K562 (cell line): Measurements from ENCODE around the gene ZFAND3. TPM values are rescaled to one million over a fixed set of nuclear protein-coding genes. Genes with fewer than 3 reads are reported as not detected.

ENCODE experiments used
- ATAC-seq: fragments of 200-7000 bp; cut with Tn5 transposase; 3 replicates; pipeline ENCODE4 v1.9.1; 2020; ENCODE audit warnings: moderate library complexity
- BruUV-seq: library from RNA; stranded (reverse); fragments of 400-500 nt; replicated peaks from 2 replicates; lab custom pipeline; 2021; lab: Mats Ljungman, UMichigan
- CTCF ChIA-PET: fragments of 300-600 bp; formaldehyde crosslinking; extraction: SDS; loops from one replicate; lab custom pipeline; 2021; ENCODE audit warnings: low intra/inter-chr PET ratio; lab: Yijun Ruan, JAX
- POLR2A ChIA-PET: fragments of 300-600, 350-650 bp; sonication (Branson Sonifier 250); formaldehyde crosslinking; extraction: SDS; loops from one replicate; lab custom pipeline; 2021; ENCODE audit warnings: antibody characterized with exemption, inconsistent platforms; lab: Yijun Ruan, JAX
- DNase-seq, 4 experiments: peaks; one replicate each; pipeline versions ENCODE4 v3.0.0 to v3.0.0-alpha.2; 2011 to 2018; ENCODE audit warnings: low spot score in 3 of 4, mixed read lengths in 3 of 4; ENCODE audit errors: extremely low read depth in 1 of 4
- FAIRE-seq: peaks from 2 replicates; lab custom pipeline; 2011; peaks lifted over from hg19 to GRCh38; lab: Jason Lieb, UNC
- H2AFZ ChIP-seq: 2 replicates; pipeline ENCODE4 v1.6.0; 2011; ENCODE audit warnings: low read depth, low read length, control low read depth, inconsistent platforms
- H3K27ac ChIP-seq: fragments of 200-600 bp; 3 replicates; pipeline ENCODE4 v1.8.0; 2011; ENCODE audit warnings: low read depth, mild to moderate bottlenecking, control low read depth, inconsistent platforms, low read length, moderate library complexity, mixed read lengths; ENCODE audit errors: extremely low read depth
- H3K27me3 ChIP-seq, 2 experiments: fragments of 300-600 bp in 1 of 2; 2 replicates in 1 of 2; 3 replicates in 1 of 2; pipeline versions ENCODE4 v1.6.0 to v1.8.0; 2011; ENCODE audit warnings: inconsistent platforms in 2 of 2, low read length in 2 of 2, mild to moderate bottlenecking in 1 of 2, mixed read lengths in 1 of 2, moderate library complexity in 1 of 2; ENCODE audit not compliant: control insufficient read depth in 2 of 2, insufficient read depth in 2 of 2
- H3K36me3 ChIP-seq: fragments of 300-600 bp; 3 replicates; pipeline ENCODE4 v1.8.0; 2011; ENCODE audit warnings: mild to moderate bottlenecking, low read length, inconsistent platforms; ENCODE audit not compliant: control insufficient read depth, insufficient read depth
- H3K4me1 ChIP-seq, 2 experiments: fragments of 200-600 bp in 1 of 2; replicated peaks in 1 of 2; 2 replicates in 1 of 2; 3 replicates in 1 of 2; pipeline versions ENCODE4 v1.5.1 to v1.8.0; 2011; ENCODE audit warnings: inconsistent platforms in 2 of 2, low read length in 2 of 2, mild to moderate bottlenecking in 1 of 2, mixed read lengths in 1 of 2, moderate library complexity in 1 of 2; ENCODE audit not compliant: control insufficient read depth in 2 of 2, insufficient read depth in 2 of 2
- H3K4me2 ChIP-seq: 2 replicates; pipeline ENCODE4 v1.6.1; 2011; ENCODE audit warnings: low read length, control low read depth, inconsistent platforms, mixed read lengths; ENCODE audit not compliant: insufficient read depth
- H3K4me3 ChIP-seq: fragments of 200-600 bp; sonication (generic), shearing (Covaris generic); 2 replicates; pipeline ENCODE4 v1.5.1; 2016; ENCODE audit warnings: control low read depth, inconsistent platforms
- H3K79me2 ChIP-seq: fragments of 200-600 bp; 3 replicates; pipeline ENCODE4 v1.8.0; 2011; ENCODE audit warnings: low read length, inconsistent platforms; ENCODE audit not compliant: control insufficient read depth, insufficient read depth
- H3K9ac ChIP-seq, 2 experiments: 2 replicates each; pipeline versions ENCODE4 v1.6.0 to v1.6.1; 2011; ENCODE audit warnings: low read depth in 2 of 2, low read length in 2 of 2, control low read depth in 1 of 2, inconsistent platforms in 1 of 2, mild to moderate bottlenecking in 1 of 2, mixed read lengths in 1 of 2; ENCODE audit not compliant: insufficient read depth in 1 of 2
- H3K9me1 ChIP-seq: one replicate; pipeline ENCODE4 v1.6.0; 2011; ENCODE audit warnings: inconsistent platforms, mild to moderate bottlenecking, low read length, moderate library complexity; ENCODE audit not compliant: control insufficient read depth, insufficient read depth
- H3K9me3 ChIP-seq: replicated peaks from 2 replicates; pipeline ENCODE4 v1.5.1; 2011; ENCODE audit warnings: low read depth, low read length, inconsistent platforms; ENCODE audit not compliant: control insufficient read depth, insufficient read depth
- H4K20me1 ChIP-seq: replicated peaks from 2 replicates; pipeline ENCODE4 v1.6.1; 2011; ENCODE audit warnings: low read length, inconsistent platforms, mixed read lengths; ENCODE audit not compliant: control insufficient read depth, insufficient read depth
- HNRNPL ChIP-seq: fragments of 200-400 bp; formaldehyde crosslinking; IDR thresholded peaks from 2 replicates; pipeline ENCODE4 v1.6.1; 2017; ENCODE audit warnings: low read depth, mild to moderate bottlenecking, low read length
- KAT2B ChIP-seq: IDR thresholded peaks from one replicate; pipeline ENCODE4 v1.6.1; 2012; ENCODE audit warnings: low read depth, mild to moderate bottlenecking, control low read depth, inconsistent platforms, low read length, moderate library complexity
- MCM5 ChIP-seq: fragments of 450-650 bp; IDR thresholded peaks from 2 replicates; pipeline ENCODE4 v1.6.1; 2016; ENCODE audit warnings: low read depth
- RBFOX2 ChIP-seq: fragments of 200-400 bp; formaldehyde crosslinking; IDR thresholded peaks from 2 replicates; pipeline ENCODE4 v1.6.1; 2017; ENCODE audit warnings: low read depth, mild to moderate bottlenecking, low read length, moderate library complexity
- SMAD4 ChIP-seq: fragments of 250-450 bp; sonication (Bioruptor Pico); conservative IDR thresholded peaks from 2 replicates; pipeline ENCODE4 v1.8.0; 2021; ENCODE audit warnings: inconsistent platforms, mild to moderate bottlenecking, moderate library complexity
- TRIM24 ChIP-seq, 2 experiments: fragments of 450-650 bp; IDR thresholded peaks; 2 replicates each; pipeline ENCODE4 v1.6.1; 2016
- ZNF785 ChIP-seq: fragments of 250-450 bp; sonication (Bioruptor Pico); IDR thresholded peaks from 2 replicates; pipeline ENCODE4 v1.4.0; 2020; ENCODE audit warnings: mild to moderate bottlenecking
- in situ Hi-C: fragments of 300-500 bp; cut with MboI; formaldehyde crosslinking; loops from 4 replicates; pipeline ENCODE4 v1.15.0; 2018; ENCODE audit warnings: inconsistent platforms, mixed read lengths
- intact Hi-C: fragments of 100-400 bp; cut with micrococcal nuclease; formaldehyde crosslinking; loops from 2 replicates; pipeline ENCODE4 v1.14.2; 2022
- polyA plus RNA-seq, 8 experiments: library from polyadenylated mRNA; depleted of rRNA in 4 of 8; stranded (reverse) in 5 of 8; unstranded in 3 of 8; fragments of >200 nt; fragmentation: Nextera tagmentation in 2 of 8; fragmentation: Illumina TruSeq in 1 of 8; extraction: Ambion mirVana in 2 of 8; extraction: Trizol in 1 of 8; gene quantifications; 2 replicates each; pipeline versions ENCODE4 v1.2.1 to v1.2.3, GENCODE V29; 2011 to 2014; ENCODE audit warnings: inconsistent platforms in 1 of 8, missing spikeins in 1 of 8
- total RNA-seq, 7 experiments: library from RNA; depleted of rRNA in 6 of 7; stranded (reverse); fragments of >200 nt in 6 of 7; fragmentation: Illumina TruSeq in 2 of 7; extraction: Trizol in 2 of 7; gene quantifications; 2 replicates each; pipeline versions ENCODE4 v1.2.1 to v1.2.3, GENCODE V29; 2011 to 2021; ENCODE audit warnings: low replicate concordance in 1 of 7
- TF ChIP-seq, protein P1 (sequence below): fragments of 250-450 bp; sonication (Bioruptor Pico); IDR thresholded peaks from 2 replicates; pipeline ENCODE4 v1.9.0; 2021; ENCODE audit warnings: mild to moderate bottlenecking
- TF ChIP-seq, protein P2 (sequence below), 2 experiments: fragments of 450-650 bp; IDR thresholded peaks; 2 replicates each; pipeline ENCODE4 v1.6.1; 2016
- TF ChIP-seq, protein P3 (sequence below): sonication (generic); formaldehyde crosslinking; IDR thresholded peaks from 2 replicates; pipeline ENCODE4 v1.8.1; 2023; ENCODE audit warnings: missing genetic modification reagents, mild to moderate bottlenecking, borderline replicate concordance
- TF ChIP-seq, protein P4 (sequence below): fragments of 450-650 bp; IDR thresholded peaks from 2 replicates; pipeline ENCODE4 v1.6.1; 2014; ENCODE audit warnings: low read depth, mild to moderate bottlenecking, moderate library complexity, borderline replicate concordance
- TF ChIP-seq, protein P5 (sequence below): fragments of 450-650 bp; conservative IDR thresholded peaks from 2 replicates; pipeline ENCODE4 v1.6.1; 2016; ENCODE audit warnings: missing genetic modification characterization, low read depth, mild to moderate bottlenecking, control low read depth, missing compliant biosample characterization

ZFAND3 gene
- total and polyA plus RNA-seq, 9 of the 15 experiments (the other 6 are each of a cell fraction or from before 2014, with no cell fraction given), result 0.81 to 26.6 (median 11.8) TPM

DNA sequence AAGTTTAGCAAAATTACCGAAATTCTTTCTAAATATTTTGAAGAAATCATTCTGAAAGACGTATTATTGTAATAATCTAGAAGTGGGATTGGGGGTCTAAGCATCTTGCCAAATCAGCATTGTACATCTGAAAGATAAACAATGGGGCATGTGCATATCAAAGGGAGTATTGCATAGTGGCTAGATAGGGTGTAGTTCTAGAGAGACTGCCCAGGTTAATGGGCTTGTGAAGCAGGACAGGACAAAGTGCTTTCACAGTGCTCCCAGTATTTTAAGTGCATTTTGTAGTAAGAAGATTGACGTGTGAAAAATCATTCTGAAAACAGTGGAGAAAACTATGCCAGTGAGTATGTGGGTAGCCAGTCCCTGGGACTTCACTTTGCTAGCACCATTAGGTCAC is 236.8 kb downstream of the ZFAND3 start (continued):
- no peak for TF ChIP-seq RBFOX2
- TF ChIP-seq, protein P1, sequence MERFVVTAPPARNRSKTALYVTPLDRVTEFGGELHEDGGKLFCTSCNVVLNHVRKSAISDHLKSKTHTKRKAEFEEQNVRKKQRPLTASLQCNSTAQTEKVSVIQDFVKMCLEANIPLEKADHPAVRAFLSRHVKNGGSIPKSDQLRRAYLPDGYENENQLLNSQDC (CRISPR knock-in tag), result no peak
- no peak for TF ChIP-seq KAT2B
- no peak for TF ChIP-seq ZNF785 (CRISPR knock-in tag)
- TF ChIP-seq MCM5, result no peak

DNA sequence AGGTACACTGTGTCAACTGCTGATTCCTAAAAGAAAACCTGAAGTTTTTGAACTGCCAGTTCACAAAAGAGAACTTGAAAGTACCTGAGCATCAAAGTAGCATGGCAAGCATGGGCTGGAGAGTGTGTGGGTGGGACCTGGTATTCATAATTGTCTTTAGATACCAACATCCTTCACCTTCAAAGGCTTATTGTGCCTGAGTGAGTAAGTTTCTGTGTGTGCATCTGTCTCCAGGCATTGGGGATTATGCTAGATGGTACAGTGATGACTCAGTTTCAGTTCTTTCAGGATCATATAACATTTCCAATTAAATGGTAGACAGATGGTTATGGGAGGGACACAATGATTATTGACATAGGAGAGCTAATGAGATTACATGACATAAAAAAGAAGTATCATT is 238.5 kb downstream of the ZFAND3 start:
- no peak overlapping the region for H3K4me2 ChIP-seq
- H4K20me1 ChIP-seq, result peaks cover 12% of the 10 kb centered on the region; the same call in 1 of the 2 replicates
- no peak overlapping the region for H3K27ac ChIP-seq
- no peak overlapping the region for H3K9ac ChIP-seq
- ChIA-PET POLR2A (interaction anchor here (2.0 kb wide), 1 partner anchor 12 kb away, joined by 5 read pairs; no protein-coding TSS in a partner anchor), CTCF (no interaction called here)
- intact Hi-C loops (no loop called here), in situ Hi-C loops (no loop called here)
- no peaks in the 10 kb centered on the region for H3K9me3 ChIP-seq
- peaks cover 12% of the 10 kb centered on the region; the same call in 2 of the 3 replicates for H3K36me3 ChIP-seq
- no peaks in the 10 kb centered on the region for H3K9me1 ChIP-seq
- H3K27me3 ChIP-seq, result no peaks in the 10 kb centered on the region
- FAIRE-seq (no peak), DNase-seq (no peak), ATAC-seq (no peak)
- H3K4me1 ChIP-seq, result peaks cover 0 to 2% of the 10 kb centered on the region in 2 experiments; a peak in 3 of 5 replicates
- no peak overlapping the region for H3K4me3 ChIP-seq
- H3K79me2 ChIP-seq, result no peaks in the 10 kb centered on the region
- no peak overlapping the region for H2AFZ ChIP-seq
- no TSS peak for BruUV-seq
- TF ChIP-seq, protein P2, sequence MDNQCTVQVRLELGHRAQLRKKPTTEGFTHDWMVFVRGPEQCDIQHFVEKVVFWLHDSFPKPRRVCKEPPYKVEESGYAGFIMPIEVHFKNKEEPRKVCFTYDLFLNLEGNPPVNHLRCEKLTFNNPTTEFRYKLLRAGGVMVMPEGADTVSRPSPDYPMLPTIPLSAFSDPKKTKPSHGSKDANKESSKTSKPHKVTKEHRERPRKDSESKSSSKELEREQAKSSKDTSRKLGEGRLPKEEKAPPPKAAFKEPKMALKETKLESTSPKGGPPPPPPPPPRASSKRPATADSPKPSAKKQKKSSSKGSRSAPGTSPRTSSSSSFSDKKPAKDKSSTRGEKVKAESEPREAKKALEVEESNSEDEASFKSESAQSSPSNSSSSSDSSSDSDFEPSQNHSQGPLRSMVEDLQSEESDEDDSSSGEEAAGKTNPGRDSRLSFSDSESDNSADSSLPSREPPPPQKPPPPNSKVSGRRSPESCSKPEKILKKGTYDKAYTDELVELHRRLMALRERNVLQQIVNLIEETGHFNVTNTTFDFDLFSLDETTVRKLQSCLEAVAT (IDR thresholded peaks at IDR 0.05), result no peak
- TF ChIP-seq, protein P3, sequence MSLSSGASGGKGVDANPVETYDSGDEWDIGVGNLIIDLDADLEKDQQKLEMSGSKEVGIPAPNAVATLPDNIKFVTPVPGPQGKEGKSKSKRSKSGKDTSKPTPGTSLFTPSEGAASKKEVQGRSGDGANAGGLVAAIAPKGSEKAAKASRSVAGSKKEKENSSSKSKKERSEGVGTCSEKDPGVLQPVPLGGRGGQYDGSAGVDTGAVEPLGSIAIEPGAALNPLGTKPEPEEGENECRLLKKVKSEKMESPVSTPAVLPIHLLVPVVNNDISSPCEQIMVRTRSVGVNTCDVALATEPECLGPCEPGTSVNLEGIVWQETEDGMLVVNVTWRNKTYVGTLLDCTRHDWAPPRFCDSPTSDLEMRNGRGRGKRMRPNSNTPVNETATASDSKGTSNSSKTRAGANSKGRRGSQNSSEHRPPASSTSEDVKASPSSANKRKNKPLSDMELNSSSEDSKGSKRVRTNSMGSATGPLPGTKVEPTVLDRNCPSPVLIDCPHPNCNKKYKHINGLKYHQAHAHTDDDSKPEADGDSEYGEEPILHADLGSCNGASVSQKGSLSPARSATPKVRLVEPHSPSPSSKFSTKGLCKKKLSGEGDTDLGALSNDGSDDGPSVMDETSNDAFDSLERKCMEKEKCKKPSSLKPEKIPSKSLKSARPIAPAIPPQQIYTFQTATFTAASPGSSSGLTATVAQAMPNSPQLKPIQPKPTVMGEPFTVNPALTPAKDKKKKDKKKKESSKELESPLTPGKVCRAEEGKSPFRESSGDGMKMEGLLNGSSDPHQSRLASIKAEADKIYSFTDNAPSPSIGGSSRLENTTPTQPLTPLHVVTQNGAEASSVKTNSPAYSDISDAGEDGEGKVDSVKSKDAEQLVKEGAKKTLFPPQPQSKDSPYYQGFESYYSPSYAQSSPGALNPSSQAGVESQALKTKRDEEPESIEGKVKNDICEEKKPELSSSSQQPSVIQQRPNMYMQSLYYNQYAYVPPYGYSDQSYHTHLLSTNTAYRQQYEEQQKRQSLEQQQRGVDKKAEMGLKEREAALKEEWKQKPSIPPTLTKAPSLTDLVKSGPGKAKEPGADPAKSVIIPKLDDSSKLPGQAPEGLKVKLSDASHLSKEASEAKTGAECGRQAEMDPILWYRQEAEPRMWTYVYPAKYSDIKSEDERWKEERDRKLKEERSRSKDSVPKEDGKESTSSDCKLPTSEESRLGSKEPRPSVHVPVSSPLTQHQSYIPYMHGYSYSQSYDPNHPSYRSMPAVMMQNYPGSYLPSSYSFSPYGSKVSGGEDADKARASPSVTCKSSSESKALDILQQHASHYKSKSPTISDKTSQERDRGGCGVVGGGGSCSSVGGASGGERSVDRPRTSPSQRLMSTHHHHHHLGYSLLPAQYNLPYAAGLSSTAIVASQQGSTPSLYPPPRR (CRISPR knock-in tag), result no peak
- TF ChIP-seq HNRNPL (no peak), TRIM24 (IDR thresholded peaks at IDR 0.05) (no peak), SMAD4 (CRISPR knock-in tag) (no peak)
- TF ChIP-seq, protein P4, sequence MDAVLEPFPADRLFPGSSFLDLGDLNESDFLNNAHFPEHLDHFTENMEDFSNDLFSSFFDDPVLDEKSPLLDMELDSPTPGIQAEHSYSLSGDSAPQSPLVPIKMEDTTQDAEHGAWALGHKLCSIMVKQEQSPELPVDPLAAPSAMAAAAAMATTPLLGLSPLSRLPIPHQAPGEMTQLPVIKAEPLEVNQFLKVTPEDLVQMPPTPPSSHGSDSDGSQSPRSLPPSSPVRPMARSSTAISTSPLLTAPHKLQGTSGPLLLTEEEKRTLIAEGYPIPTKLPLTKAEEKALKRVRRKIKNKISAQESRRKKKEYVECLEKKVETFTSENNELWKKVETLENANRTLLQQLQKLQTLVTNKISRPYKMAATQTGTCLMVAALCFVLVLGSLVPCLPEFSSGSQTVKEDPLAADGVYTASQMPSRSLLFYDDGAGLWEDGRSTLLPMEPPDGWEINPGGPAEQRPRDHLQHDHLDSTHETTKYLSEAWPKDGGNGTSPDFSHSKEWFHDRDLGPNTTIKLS, result no peak
- TF ChIP-seq, protein P5, sequence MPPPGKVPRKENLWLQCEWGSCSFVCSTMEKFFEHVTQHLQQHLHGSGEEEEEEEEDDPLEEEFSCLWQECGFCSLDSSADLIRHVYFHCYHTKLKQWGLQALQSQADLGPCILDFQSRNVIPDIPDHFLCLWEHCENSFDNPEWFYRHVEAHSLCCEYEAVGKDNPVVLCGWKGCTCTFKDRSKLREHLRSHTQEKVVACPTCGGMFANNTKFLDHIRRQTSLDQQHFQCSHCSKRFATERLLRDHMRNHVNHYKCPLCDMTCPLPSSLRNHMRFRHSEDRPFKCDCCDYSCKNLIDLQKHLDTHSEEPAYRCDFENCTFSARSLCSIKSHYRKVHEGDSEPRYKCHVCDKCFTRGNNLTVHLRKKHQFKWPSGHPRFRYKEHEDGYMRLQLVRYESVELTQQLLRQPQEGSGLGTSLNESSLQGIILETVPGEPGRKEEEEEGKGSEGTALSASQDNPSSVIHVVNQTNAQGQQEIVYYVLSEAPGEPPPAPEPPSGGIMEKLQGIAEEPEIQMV (tag), result no peak
